NCI-H226 (cell line): Measurements from ENCODE around the gene NTMT1.
"Not testable (repeated sequence)": the region's sequence is repeated elsewhere in the genome, so short reads cannot be mapped to it uniquely, and the experiment has no call there.

Source experiments
- DNase-seq: peaks from one replicate; pipeline ENCODE4 v3.0.0-alpha.2; 2015

The NTMT1 gene, protein sequence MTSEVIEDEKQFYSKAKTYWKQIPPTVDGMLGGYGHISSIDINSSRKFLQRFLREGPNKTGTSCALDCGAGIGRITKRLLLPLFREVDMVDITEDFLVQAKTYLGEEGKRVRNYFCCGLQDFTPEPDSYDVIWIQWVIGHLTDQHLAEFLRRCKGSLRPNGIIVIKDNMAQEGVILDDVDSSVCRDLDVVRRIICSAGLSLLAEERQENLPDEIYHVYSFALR

DNA sequence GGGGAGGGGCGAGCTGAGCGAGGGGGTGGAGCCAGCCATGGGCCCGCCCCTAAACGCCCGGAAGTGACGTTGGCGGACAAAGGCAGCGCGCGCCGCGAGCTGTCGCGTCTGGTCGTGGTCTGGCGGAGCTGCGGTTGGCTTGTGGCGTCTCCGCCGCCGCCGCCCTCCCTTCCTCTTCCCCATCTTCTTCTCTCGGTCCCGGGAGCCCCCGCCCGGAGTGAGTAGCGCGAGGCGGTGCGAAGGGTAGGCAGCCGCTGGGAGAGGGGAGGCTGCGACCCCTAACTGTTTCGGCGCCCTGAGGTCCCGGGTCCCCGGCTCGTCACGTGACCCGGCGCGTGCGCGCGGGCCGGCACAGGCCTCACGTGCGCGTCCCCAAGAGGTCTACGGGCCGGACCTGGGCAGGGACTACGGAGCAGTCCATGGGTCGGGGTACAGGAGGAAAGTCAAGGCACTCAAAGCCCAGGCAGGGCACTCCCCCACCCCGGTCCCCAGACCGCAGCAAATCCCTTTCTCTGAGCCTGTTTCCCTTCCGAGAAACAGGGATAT is at the start of gene NTMT1:
NTMT1 (plus strand) TSS at position 85 of the 546 bp plus-strand sequence. CDS start 6,541 bp downstream, outside the sequence.
- DNase-seq, result peak; percentile 58

DNA sequence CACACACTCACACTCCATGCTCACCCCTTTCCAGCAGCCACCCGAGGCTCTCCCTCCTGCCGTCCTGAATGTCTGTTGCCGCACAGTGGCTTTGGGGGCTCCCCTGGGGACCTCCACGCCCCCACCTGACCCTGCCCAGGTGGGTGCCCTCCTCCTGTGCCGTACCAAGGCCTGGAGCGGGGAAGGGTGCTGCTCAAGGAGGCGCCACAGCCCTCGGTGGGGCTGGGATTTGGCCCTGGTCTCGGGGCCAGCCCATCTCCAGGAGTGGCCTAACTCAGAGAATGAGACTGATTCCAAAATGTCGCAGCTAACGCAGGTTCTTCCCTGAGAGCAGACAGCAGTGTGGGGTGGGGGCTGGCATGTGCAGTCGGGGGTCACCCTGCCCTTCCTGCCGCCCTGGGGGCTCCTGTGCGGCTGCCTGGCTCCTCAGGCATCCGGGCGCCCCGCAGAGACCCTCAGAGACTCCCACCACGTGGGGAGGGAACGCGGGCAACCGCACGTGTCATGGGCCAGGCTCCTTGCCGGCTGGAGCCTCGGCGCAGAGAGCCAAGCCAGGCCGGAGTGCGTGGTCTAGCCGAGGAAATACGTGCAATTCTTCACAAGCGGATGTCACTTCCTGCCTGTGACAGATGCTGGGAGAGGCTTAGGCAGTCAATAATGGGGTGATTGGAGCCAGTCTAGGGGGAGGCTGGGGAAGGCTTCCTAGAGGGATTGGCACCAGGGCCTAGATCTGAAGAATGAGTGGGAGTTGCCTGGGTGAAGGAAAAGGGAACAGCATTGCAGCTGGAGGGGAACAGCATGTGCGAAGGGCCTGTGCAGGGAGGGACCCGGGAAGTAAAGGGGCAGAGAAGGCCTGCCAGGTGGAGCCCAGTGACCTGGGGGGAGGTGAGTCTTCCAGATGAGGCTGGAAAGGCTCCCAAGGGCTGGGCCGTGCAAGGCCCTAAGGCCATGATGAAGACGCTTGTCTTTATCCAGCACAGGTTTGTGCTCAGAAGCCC is 49.1 kb upstream of the NTMT1 start:
- peak; percentile 52 for DNase-seq

DNA sequence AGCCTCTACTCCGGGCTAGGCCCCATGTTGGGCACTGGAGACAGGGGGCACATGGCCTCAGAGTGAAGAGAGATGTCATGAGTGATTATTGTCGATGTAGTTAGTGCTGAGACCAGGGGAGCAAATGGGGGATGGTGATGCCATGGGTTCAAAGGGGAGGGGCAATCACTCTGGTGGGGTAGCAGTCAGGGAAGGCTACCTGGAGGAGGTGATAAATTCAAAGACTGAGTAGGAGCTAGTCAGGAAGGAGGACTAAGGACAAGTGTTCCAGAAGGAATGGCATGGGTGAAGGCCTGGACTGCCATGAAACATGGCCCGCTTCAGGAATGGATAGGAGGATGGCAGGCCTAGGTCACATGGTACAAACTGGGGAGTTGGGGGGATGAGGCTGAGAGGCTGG is 46.7 kb upstream of the NTMT1 start:
- DNase-seq, result no peak

DNA sequence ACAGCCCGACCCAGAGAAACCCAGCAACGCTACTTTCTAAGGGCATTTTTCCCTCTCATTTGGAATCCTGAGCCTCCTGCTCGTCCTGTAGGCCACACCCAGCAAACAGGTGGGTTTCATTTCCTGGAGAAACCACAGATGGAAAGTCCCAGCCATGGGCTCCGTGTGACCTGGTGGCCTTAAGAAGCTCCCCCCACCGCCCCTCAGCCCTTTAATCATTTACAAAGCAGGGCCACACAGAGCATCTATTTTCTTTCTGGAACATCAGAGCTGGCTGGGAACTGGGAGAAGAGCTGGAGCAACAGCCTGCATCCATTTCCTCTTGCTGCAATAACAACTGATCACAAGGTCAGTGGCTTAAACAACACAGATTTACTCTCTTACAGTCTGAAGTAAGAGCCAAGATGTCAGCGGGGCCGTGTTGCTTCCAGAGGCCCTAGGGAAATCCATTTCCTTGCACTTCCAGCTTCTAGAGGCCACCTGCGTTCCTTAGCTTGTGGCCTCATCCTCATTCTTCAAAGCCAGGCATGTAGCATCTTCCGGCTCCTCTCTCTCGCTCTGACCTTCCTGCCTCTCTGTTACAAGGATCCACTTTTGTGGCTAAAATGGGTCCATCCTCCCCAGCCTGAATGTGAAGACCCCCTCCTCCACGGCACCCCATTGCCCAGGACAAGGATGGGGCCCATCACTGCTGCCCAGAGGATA is 45.6 kb upstream of the NTMT1 start:
- DNase-seq, result no peak

DNA sequence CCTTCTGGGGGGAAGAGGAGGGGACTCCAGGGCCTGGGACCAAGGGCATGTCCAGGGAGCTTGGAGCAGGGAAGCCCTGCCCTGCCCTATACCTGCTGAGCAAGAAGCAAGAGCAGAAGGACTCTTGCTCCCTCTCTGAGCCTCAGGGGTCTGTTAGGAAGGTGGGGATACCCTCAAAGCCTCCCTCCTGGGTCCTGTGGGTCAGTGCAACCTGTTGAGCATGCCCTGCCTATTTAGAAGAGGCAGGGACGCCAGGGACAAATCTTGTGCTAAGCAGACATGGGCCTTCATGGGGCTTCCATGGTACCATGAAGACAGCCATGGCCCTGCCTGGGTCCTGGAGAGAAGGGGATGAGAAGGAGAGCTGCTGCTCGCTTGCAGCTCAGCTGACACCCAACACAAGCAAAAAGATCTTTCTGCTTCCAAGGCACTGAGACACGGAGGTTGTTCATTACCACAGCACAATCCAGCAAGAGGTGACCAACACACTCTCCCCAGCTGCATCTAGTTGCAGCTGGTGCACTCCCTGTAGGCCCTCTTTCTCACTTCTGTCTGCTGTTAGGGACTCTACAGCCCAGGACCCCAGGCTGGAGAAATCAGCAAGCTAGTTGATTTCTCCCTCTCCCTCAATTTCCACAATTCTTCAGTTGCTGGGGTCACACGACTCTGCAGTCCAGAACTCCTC is 44.3 kb upstream of the NTMT1 start:
- no peak for DNase-seq

DNA sequence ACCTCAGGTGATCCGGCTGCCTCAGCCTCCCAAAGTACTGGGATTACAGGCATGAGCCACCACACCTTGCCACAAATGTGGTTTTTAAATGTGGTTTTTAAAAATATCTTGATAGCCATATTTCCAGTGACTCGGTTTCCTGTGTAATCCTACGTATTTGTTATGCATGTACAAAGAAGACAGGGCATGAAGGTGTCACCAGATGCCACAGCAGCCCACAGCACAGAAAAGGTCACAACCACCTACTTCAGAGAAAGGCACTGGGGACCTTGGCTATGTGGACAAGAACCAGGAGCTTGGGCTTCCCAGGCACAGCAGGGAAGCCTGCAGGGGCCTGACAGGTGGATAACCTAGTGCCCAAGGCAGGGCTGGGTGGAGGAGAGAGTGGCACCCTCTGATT is 43.1 kb upstream of the NTMT1 start:
- DNase-seq, result no peak

DNA sequence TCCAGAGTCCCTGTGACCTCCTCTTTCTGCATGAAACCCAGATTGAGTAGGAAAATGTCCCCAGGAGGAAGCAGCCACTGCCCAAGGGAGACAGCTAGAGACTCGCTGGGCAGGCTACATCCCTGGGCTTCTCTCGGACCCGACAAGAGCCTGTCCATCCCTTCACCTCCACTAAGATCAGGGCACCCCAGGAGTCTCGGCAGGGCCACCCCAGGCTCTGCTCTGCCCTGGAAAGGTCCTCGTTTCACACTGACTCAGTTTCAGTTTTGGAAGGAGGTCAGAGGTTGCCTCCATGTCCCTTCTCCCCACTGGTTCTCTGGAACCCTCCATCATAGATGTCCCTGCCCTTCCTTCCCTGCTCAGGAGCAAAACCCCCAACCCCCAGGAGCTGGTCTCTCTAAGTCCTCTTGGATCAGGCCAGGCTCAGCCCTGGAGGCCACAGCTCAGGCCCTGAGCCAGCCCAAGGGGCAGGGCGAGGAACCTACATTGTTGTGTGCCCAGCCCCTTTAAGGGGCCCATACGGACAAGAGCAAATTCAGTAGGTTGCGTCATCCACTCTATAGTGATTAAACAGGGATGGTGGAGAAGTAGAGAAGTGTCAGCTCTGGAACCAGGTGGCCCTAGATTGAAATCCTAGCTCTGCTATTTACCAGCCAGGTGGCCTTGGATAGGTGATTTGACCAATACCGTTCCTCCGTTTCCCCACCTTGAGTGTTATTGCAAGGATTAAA is 42.5 kb upstream of the NTMT1 start:
- DNase-seq, result no peak

DNA sequence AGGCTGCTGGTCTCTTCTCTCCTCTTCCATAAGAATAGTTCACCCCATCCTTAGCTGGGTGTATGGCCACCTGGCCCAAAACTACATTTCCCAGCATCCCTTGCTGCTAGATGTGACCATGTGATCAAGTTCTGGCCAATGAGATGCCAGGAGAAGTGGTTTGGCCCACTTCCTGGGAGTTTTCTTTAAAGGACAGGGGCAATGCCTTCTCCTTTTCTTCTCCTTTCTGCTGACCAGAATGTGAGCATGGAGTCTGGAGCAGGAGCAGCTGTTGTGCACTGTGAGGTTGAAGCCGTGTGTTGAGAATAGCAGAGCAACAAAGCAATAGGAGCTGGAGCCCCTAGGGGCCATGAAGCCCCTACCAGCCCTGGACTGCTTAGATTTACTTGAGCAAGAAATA is 41.8 kb upstream of the NTMT1 start:
- DNase-seq, result peak; percentile 56

DNA sequence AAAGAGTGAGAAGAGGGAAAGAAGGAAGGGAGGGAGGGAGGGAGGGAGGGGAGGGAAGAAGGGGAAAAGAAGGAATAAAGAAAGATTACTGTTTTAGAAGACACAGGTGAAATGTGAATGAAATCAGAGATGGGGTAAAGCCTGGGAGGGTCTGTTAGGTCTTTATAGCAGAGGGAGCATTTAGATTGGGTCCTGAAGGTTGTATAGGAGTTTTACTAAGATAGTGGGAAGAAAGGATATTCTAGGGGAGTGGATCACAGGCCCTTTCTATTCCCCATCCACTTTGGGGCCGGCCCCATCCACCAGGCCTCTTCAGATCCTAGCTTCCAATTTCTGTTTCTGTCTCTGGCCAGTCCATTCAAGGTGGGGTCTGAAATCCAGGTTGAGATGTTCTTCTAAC is 40.6 kb upstream of the NTMT1 start:
- DNase-seq, result no peak

DNA sequence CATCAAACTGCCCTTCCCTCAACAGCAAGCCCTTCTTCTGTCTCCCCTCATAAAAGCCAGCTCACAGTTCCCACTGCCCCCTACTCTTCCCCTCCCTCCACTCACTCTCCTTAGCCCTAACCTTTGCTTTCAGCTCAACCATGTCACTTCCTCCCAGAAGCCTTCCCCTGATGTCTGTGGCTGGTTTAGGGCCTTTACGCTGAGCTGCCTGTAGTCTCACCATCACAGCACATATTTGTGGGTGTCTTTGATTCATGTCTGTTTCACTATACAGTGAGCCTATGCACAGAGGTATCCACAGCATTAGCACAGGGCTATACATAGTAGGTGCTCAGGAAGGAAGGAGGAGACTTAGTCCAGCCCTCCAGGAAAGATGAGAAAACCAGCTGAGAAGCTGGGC is 39.7 kb upstream of the NTMT1 start:
- DNase-seq, result no peak

DNA sequence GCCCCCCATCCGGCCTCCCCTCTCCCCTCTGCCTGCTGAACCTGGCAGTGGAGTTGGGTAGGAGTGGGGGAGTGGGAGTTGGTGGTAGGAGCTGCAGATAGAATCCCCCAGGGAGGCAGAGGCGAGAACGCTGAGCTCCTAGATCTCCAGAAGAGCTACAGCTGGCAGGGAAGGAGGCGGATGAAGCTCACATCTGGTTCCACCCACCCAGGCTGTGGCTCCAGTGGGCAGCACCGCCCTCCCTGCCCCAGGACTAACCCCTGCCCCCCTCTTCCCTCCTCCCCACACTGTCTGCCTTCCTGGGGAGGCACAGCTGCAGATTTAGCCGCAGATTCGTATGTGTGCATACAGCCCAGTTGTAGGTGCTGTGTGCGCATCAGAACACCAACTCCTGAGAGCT is 39.3 kb upstream of the NTMT1 start:
- no peak for DNase-seq

DNA sequence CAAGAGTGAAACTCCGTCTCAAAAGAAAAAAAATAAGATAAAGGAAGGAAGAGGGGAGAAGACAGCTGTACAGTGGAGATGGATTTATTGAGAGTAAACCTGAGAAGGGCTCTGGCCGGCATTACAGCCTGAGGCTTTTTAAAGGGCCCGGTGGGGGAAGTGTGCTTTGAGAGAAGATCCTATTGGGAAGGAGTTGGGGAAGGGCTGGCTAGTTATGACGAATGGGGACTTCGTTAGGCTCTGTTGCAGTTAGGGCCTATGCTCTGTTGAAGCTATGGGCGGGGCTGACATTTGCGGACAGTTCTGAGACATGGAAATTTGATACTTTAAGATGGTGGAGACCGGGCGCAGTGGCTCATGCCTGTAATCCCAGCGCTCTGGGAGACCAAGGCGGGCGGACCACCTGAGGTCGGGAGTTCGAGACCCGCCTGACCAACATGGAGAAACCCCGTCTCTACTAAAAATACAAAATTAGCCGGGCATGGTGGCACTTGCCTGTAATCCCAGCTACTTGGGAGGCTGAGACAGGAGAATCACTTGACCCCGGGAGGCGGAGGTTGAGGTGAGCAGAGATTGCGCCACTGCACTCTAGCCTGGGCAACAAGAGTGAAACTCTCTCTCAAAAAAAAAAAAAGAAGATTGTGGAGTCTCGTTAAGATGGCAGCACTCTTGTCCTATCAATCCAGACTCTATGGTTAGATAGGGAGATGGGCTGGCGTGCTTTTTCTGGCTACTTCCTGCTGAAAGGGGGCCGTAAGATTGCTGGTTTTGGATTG is 38.3 kb upstream of the NTMT1 start:
- DNase-seq, result no peak

DNA sequence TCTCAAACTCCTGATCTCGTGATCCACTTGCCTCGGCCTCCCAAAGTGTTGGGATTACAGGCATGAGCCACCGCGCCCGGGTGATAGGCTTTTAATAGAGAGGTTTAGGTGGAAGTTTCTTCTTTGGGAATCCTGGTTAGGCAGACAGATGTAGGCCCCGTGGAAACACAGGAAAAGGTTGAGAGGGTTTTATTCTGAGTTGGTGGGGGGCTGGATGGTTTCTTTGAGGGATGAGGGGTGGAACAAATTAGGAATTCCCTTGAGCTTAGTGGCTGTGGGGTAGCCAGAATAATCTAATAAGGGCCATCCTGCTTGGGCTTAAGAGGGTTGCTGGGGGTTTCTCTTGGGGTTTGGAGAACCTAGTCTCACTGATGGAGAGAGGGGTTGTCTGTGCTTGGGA is 35.5 kb upstream of the NTMT1 start:
- no peak for DNase-seq

DNA sequence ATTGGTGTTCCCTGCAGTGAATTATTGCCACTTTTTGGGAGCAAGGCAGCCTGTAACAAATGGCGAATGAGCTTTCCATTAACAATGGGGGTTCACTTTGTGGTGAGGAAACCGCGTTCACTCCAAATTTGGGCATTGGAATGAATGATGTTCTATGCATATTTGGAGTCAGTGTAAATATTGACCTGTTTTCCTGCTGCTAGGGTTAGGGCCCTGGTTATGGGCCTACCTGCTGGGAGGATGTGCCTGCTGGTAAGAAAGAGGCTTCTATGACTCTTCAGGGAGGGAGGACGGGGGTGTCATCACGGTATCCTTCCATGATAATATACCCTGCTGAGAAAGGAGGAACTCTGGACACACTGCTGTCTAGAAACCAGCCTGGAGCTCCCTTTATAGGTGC is 34.0 kb upstream of the NTMT1 start:
- no peak for DNase-seq

DNA sequence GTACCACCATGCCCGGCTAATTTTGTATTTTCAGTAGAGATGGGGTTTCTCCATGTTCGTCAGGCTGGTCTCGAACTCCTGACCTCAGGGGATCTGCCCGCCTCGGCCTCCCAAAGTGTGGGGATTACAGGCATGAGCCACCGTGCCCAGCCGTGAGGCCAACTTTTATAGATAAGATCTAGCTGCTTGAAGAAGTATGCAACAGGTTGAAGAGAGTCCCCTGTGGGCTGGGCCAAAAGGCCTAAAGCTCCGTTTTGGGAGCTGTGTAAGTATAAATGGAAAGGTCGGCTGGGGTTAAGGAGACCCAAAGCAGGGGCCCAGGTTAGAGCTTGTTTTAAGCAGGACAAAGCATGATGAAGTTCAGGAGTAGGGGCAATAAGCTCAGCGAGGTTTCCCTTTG is 33.2 kb upstream of the NTMT1 start:
- not testable (repeated sequence) for DNase-seq

DNA sequence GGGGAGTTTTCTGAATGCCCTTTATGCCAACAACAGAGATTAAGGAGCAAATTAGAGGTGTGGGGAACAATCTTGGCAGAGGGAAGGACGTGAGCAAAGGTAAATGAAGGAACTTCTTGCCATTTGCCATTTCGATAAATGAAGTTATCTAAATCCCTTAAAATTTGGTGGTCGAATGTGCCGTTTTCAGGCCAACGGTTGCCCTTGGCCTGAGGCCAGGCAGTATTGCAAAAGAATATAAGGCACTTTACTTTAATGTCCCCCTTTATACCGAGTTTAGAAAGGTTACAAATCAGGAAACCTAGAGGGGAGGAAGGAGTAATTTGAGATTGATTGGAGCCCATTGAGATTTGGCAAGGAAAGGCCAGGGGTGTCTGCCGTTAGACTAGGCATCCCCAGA is 31.3 kb upstream of the NTMT1 start:
- no peak for DNase-seq

DNA sequence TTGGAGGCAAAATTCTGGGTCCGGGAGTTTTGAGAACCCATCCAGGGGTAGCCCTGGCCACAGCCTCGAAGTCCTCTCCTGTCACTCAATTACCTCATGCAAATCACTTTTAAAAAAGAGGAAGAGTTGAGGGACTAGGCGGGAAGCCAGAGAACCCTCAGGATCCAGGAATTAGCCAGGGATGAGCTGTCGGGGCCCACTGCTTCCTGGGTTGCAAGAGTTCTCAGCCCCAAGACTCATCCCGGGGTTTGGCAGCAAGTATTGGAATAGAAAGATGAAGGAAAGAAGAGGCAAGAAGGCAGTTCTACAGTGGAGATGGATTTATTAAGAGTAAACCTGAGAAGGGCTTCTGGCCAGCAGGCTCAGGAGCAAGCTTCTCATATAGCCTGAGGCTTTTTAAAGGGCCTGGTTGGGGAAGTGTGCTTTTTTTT is 30.6 kb upstream of the NTMT1 start:
- peak; percentile 21 for DNase-seq

DNA sequence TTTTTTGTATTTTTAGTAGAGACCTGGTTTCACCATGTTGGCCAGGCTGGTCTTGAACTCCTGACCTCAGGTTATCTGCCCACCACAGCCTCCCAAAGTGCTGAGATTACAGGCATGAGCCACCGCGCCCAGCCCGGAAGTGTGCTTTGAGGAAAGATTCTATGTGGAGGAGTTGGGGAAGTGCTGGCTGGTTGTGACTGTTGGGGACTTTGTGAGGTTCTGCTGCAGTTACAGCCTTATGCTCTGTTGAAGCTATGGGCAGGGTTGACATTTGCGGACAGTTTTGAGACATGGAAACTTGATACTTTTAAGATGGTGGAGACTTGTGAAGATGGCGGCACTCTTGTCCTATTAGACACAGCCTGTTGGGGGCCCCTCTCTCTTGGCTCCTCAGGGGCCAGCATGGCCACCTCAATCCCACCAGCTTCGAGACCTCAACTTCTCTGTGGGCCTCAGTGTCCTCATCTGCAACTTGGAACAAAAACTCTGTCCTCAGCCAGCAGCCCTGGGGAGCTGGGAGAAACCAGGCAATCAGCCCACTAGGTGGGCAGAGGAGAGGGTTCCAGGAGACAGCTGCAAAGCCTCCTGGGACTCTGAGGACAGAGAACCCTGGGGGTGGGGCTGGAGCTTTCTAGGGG is 29.9 kb upstream of the NTMT1 start:
- DNase-seq, result no peak

DNA sequence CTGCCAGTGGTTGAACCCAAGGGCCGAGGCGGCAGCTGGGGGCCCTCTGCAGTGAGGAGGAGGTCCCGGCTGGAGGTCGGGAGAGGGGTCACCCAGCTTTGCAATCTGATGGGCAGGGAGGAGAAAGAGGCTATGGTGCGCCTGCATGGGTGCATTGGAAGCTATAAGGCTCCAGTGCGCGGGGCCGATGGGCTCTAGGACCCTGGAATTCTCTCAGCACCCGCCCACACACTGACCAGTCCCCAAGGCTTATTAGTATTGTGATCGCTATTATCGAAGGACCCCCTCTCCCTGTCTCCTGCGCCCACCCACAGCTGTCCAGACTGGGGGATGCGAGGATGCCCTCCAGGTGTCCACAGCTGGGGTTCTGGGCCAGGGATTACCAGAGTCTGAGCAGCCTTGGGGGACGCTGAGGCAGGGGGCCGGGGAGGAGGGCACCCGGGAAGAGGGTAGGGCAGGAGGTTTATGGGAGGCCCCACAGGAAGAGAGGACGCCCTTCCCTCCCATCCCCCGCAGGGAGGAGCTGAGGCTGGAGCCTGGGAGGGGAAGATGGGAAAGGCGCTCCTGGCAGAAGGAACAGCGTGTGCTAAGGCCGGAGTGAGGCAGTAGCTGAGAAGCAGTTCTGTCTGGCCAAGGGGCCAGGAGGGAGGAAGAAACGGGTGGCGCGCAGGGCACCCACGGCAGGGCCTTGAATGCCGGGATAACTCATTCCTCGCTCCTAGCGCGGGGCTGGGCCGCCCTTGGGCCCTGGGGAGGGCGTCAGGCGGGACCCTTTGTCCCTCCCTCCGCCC is 29.2 kb upstream of the NTMT1 start:
- no peak for DNase-seq
